ENCODE results near the gene GPR149. TPM values are rescaled to one million over a fixed set of nuclear protein-coding genes. Genes with fewer than 3 reads are reported as not detected.

GPR149 gene
- total and polyA plus RNA-seq, 2 experiments from 2014 or later, result not detected

DNA sequence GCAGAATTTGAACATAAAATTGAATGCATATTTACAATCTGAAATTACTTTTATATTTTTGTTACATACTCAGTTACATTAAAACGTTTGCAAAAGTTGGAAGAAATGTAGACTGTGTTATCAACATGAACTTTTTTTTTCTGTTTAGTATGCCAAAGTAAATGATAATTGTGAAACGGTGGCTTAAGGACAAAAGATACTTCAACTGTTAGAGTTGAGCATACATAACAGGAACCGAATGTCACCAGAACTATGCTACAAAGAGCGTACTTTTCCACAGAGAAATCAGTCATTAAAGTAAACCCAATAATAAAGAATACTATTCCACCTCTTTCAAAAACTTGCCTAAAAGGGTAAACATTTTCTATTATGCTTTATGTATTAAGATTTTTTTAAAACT is 91.4 kb downstream of the GPR149 start:
- no peak for DNase-seq (ENCODE audit: low read depth in 1 of 2, low spot score in 1 of 2)
- TF ChIP-seq, protein P1, sequence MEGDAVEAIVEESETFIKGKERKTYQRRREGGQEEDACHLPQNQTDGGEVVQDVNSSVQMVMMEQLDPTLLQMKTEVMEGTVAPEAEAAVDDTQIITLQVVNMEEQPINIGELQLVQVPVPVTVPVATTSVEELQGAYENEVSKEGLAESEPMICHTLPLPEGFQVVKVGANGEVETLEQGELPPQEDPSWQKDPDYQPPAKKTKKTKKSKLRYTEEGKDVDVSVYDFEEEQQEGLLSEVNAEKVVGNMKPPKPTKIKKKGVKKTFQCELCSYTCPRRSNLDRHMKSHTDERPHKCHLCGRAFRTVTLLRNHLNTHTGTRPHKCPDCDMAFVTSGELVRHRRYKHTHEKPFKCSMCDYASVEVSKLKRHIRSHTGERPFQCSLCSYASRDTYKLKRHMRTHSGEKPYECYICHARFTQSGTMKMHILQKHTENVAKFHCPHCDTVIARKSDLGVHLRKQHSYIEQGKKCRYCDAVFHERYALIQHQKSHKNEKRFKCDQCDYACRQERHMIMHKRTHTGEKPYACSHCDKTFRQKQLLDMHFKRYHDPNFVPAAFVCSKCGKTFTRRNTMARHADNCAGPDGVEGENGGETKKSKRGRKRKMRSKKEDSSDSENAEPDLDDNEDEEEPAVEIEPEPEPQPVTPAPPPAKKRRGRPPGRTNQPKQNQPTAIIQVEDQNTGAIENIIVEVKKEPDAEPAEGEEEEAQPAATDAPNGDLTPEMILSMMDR (IDR thresholded peaks at IDR 0.05; ENCODE audit: low read depth, low read length), result no peak

DNA sequence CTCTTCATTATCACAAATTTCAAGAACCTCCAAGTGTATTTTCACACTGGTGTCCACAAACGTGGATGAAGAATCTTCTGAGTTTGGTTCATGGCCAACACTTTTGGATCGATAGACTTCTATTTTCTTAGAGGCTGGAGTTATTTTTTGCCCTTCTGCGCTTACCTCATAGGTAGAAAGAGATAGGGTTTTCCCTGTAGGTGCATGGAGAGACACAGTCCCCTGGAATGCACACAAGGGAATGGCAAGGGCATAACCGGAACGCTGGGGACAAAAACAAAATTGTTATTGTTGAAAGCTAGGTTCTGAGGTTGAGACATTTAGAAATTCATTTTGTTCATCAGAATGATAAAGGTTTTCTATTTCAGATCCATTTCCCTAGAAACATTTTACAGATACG is 92.0 kb downstream of the GPR149 start:
- TF ChIP-seq, protein P1 (IDR thresholded peaks at IDR 0.05; ENCODE audit: low read depth, low read length), result no peak
- no peaks in the 10 kb centered on the region for H3K27me3 ChIP-seq
- H3K4me3 ChIP-seq, result no peak overlapping the region
- no peak overlapping the region for H3K27ac ChIP-seq
- H3K4me1 ChIP-seq (ENCODE audit: low read depth), result no peaks in the 10 kb centered on the region
- no peaks in the 10 kb centered on the region for H3K9me3 ChIP-seq (ENCODE audit: low read depth)
- DNase-seq (ENCODE audit: low read depth in 1 of 2, low spot score in 1 of 2), result no peak
- H3K36me3 ChIP-seq, result no peaks in the 10 kb centered on the region

More for the DNA sequence above, 91.4 kb downstream of the GPR149 start:
- no peak overlapping the region for H3K27ac ChIP-seq
- H3K27me3 ChIP-seq, result no peaks in the 10 kb centered on the region
- no peaks in the 10 kb centered on the region for H3K36me3 ChIP-seq
- no peaks in the 10 kb centered on the region for H3K4me1 ChIP-seq (ENCODE audit: low read depth)
- H3K4me3 ChIP-seq, result no peak overlapping the region
- no peaks in the 10 kb centered on the region for H3K9me3 ChIP-seq (ENCODE audit: low read depth)

DNA sequence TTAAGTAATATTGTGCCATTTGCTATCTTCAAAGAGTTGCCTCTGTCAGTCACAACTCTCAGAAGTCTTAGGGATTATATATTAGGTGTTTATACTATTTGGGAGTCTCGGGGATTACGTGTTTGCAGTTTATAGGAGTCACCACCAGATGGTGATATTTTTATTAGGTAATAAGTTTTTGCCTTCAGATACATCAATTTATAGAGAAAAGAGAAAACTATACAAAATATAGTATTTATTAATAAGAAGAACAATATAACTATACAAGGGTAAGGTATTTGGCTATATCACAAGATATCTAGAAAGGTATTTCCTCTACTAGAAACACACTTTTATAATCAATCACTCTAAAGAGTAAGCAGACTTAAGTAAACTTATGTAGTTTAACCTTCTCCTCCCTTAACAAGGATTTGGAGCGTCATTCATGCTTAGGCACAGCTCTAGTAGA is 95.0 kb downstream of the GPR149 start:
- H3K36me3 ChIP-seq, result no peaks in the 10 kb centered on the region
- TF ChIP-seq, protein P1 (IDR thresholded peaks at IDR 0.05; ENCODE audit: low read depth, low read length), result peak; percentile 62
- no peak overlapping the region for H3K27ac ChIP-seq
- no peaks in the 10 kb centered on the region for H3K4me1 ChIP-seq (ENCODE audit: low read depth)
- H3K27me3 ChIP-seq, result no peaks in the 10 kb centered on the region
- DNase-seq (ENCODE audit: low read depth in 1 of 2, low spot score in 1 of 2), result peak; percentile 45 to 49
- H3K9me3 ChIP-seq (ENCODE audit: low read depth), result no peaks in the 10 kb centered on the region
- no peak overlapping the region for H3K4me3 ChIP-seq

DNA sequence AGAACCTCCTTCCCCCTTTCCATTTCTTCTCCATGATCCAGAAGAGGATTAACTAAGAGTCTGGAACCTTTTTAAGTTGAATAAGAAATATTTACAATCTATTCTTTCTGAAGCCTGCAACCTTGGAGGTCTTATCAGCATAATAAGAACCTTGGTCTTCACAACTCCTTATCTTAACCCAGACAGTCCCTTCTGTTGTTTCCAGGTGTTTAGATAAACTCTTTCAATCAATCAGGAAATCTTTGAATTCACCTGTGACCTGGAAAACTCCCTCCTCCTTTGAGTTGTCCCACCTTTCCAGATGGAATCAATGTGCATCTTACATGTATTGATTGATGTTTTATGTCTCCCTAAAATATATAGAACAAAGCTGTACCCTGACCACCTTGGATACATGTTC is 102.1 kb downstream of the GPR149 start:
- Histone ChIP-seq H3K27ac (no peak overlapping the region), H3K27me3 (no peaks in the 10 kb centered on the region), H3K9me3 (ENCODE audit: low read depth) (no peaks in the 10 kb centered on the region), H3K4me3 (no peak overlapping the region), H3K36me3 (no peaks in the 10 kb centered on the region), H3K4me1 (ENCODE audit: low read depth) (no peaks in the 10 kb centered on the region)
- DNase-seq (ENCODE audit: low read depth in 1 of 2, low spot score in 1 of 2), result no peak
- TF ChIP-seq, protein P1 (IDR thresholded peaks at IDR 0.05; ENCODE audit: low read depth, low read length), result no peak

DNA sequence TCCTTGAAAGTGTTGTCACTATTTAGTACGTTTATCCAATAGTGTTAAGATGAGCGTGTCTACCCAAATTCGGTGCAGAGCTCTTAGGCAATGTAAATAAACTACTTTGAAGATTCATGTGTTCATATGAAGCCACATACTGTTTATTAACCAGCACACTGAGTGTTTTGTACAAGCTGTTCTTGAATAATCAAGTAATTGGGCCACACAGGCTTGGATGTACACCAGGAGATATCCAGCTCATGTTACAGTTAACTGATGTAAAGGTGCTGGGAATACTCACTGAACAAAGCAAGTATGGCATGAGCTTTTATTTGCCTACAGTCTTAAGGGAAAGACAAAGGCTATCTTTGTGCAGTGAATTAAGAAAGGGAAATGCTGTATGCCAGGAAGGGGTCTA is 105.1 kb downstream of the GPR149 start:
- peaks cover 15% of the 10 kb centered on the region for H3K4me1 ChIP-seq (ENCODE audit: low read depth)
- peak overlapping the region; percentile 90 for H3K27ac ChIP-seq
- TF ChIP-seq, protein P1 (IDR thresholded peaks at IDR 0.05; ENCODE audit: low read depth, low read length), result no peak

More for the DNA sequence above, 105.1 kb downstream of the GPR149 start:
- Histone ChIP-seq H3K36me3 (no peaks in the 10 kb centered on the region), H3K9me3 (ENCODE audit: low read depth) (no peaks in the 10 kb centered on the region), H3K27me3 (no peaks in the 10 kb centered on the region), H3K4me3 (peak overlapping the region; percentile 69)
- DNase-seq (ENCODE audit: low read depth in 1 of 2, low spot score in 1 of 2), result peak in 1 of 2 donors; percentile 21
